GM12864 (cell line): ENCODE measurements around the gene CLDN9.

Source experiments
- DNase-seq: peaks from one replicate; pipeline ENCODE4 v3.0.0-alpha.2; 2011; ENCODE audit warnings: low read depth
- H3K4me3 ChIP-seq: 2 replicates; pipeline ENCODE4 v1.5.1; 2011; ENCODE audit warnings: mild to moderate bottlenecking, low read depth, low read length, control low read depth
- CTCF ChIP-seq: IDR thresholded peaks from 2 replicates; pipeline ENCODE4 v1.5.1; 2011; ENCODE audit warnings: low read depth, mild to moderate bottlenecking, moderate library complexity, low read length, control low read depth, inconsistent platforms; ENCODE audit errors: missing control alignments

CLDN9 gene

GRCh38 chr16:2981899-2982250, 30.8 kb upstream of the CLDN9 start:
- DNase-seq, result no peak
- TF ChIP-seq CTCF, result no peak
- no peak overlapping the region for H3K4me3 ChIP-seq

GRCh38 chr16:2982402-2982801, 30.3 kb upstream of the CLDN9 start:
- no peak for DNase-seq
- H3K4me3 ChIP-seq, result no peak overlapping the region
- TF ChIP-seq CTCF, result no peak

GRCh38 chr16:2983706-2984136, 29.0 kb upstream of the CLDN9 start:
- peak overlapping the region; percentile 38 for H3K4me3 ChIP-seq
- DNase-seq, result no peak
- TF ChIP-seq CTCF, result peak; percentile 83

- no peak overlapping the region for H3K4me3 ChIP-seq
- DNase-seq, result no peak
- no peak for TF ChIP-seq CTCF
Measured at GRCh38 chr16:2985462-2985861, 27.3 kb upstream of the CLDN9 start.

- TF ChIP-seq CTCF, result no peak
- H3K4me3 ChIP-seq, result no peak overlapping the region
- no peak for DNase-seq
Measured at GRCh38 chr16:2985893-2986355, 26.8 kb upstream of the CLDN9 start.

GRCh38 chr16:2986623-2987188, 26.0 kb upstream of the CLDN9 start:
- DNase-seq, result no peak
- H3K4me3 ChIP-seq, result no peak overlapping the region
- no peak for TF ChIP-seq CTCF

GRCh38 chr16:2987286-2987685, 25.4 kb upstream of the CLDN9 start:
- no peak for DNase-seq
- no peak overlapping the region for H3K4me3 ChIP-seq
- no peak for TF ChIP-seq CTCF
